ENCODE results near the gene SCAMP3. TPM values are rescaled to one million over a fixed set of nuclear protein-coding genes. Genes with fewer than 3 reads are reported as not detected.
A peak's percentile ranks its signal among the peaks of the same experiment; 100 is the strongest.

Gene SCAMP3
- total RNA-seq (2022): 85.1 and 104 TPM in 2 replicates
- percentile 70 among the genes with signal in this experiment for Bru-seq, nascent RNA
- BruChase-seq, experiment 1, labeled RNA remaining after a 6-hour chase: percentile 93 among the genes with signal in this experiment
- percentile 87 among the genes with signal in this experiment for BruChase-seq, experiment 2, labeled RNA remaining after a 2-hour chase
- long read RNA-seq, transcript SCAMP3-202 (8 exons, 1,537 nt): minor isoform, 42 of 278 reads
- long read RNA-seq, transcript SCAMP3-201 (9 exons, 1,446 nt): major isoform, 155 of 278 reads
- long read RNA-seq, partial matches to known transcripts: 23 of 278 reads
- long read RNA-seq, other reads (novel, unspliced or antisense): 56 of 278 reads

GRCh38 chr1:155261852-155262673, at the start of gene SCAMP3:
Gene SCAMP3 (minus strand): TSS chr1:155262360. CDS start chr1:155262151, 209 bp downstream.
- Mint-ChIP-seq H3K9me3 (ENCODE audit: low read depth, unreplicated experiment) (no peaks in the 10 kb centered on the region), H3K36me3 (ENCODE audit: insufficient read depth, unreplicated experiment) (peaks cover 74% of the 10 kb centered on the region), H3K27ac (ENCODE audit: unreplicated experiment) (peak within 1 kb of the TSS; percentile 97), H3K4me1 (ENCODE audit: low read depth, unreplicated experiment) (peaks cover 28% of the 10 kb centered on the region), H3K27me3 (ENCODE audit: unreplicated experiment) (no peaks in the 10 kb centered on the region), H3K4me3 (ENCODE audit: low read depth, unreplicated experiment) (peak within 1 kb of the TSS; percentile 96)
- TSS peak; percentile 42 for BruUV-seq (replicated peaks)
- CTCF ChIA-PET: interaction anchor here (0.6 to 2.1 kb wide), 8 partner anchors 11 to 171 kb away, joined by 3 to 24 read pairs (median 4); no protein-coding TSS in a partner anchor
- TF ChIP-seq, protein P1, sequence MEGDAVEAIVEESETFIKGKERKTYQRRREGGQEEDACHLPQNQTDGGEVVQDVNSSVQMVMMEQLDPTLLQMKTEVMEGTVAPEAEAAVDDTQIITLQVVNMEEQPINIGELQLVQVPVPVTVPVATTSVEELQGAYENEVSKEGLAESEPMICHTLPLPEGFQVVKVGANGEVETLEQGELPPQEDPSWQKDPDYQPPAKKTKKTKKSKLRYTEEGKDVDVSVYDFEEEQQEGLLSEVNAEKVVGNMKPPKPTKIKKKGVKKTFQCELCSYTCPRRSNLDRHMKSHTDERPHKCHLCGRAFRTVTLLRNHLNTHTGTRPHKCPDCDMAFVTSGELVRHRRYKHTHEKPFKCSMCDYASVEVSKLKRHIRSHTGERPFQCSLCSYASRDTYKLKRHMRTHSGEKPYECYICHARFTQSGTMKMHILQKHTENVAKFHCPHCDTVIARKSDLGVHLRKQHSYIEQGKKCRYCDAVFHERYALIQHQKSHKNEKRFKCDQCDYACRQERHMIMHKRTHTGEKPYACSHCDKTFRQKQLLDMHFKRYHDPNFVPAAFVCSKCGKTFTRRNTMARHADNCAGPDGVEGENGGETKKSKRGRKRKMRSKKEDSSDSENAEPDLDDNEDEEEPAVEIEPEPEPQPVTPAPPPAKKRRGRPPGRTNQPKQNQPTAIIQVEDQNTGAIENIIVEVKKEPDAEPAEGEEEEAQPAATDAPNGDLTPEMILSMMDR (IDR thresholded peaks at IDR 0.05; ENCODE audit: unreplicated experiment): no peak
- intact Hi-C loops (cut with micrococcal nuclease; ENCODE audit: unreplicated experiment): no loop called here
- DNase-seq: peak; percentile 95

GRCh38 chr1:155309423-155310021, 47.4 kb upstream of the SCAMP3 start:
- TF ChIP-seq, protein P1 (IDR thresholded peaks at IDR 0.05; ENCODE audit: unreplicated experiment): no peak
- H3K4me3 Mint-ChIP-seq (ENCODE audit: low read depth, unreplicated experiment): peak overlapping the region; percentile 90
- peaks cover 53% of the 10 kb centered on the region for H3K4me1 Mint-ChIP-seq (ENCODE audit: low read depth, unreplicated experiment)
- H3K27ac Mint-ChIP-seq (ENCODE audit: unreplicated experiment): peak overlapping the region; percentile 97
- H3K27me3 Mint-ChIP-seq (ENCODE audit: unreplicated experiment): no peaks in the 10 kb centered on the region
- no TSS peak for BruUV-seq (replicated peaks)
- intact Hi-C loops (cut with micrococcal nuclease; ENCODE audit: unreplicated experiment): no loop called here
- CTCF ChIA-PET: no interaction called here
- DNase-seq: peak; percentile 74
- no peaks in the 10 kb centered on the region for H3K9me3 Mint-ChIP-seq (ENCODE audit: low read depth, unreplicated experiment)
- peaks cover 63% of the 10 kb centered on the region for H3K36me3 Mint-ChIP-seq (ENCODE audit: insufficient read depth, unreplicated experiment)

DNA sequence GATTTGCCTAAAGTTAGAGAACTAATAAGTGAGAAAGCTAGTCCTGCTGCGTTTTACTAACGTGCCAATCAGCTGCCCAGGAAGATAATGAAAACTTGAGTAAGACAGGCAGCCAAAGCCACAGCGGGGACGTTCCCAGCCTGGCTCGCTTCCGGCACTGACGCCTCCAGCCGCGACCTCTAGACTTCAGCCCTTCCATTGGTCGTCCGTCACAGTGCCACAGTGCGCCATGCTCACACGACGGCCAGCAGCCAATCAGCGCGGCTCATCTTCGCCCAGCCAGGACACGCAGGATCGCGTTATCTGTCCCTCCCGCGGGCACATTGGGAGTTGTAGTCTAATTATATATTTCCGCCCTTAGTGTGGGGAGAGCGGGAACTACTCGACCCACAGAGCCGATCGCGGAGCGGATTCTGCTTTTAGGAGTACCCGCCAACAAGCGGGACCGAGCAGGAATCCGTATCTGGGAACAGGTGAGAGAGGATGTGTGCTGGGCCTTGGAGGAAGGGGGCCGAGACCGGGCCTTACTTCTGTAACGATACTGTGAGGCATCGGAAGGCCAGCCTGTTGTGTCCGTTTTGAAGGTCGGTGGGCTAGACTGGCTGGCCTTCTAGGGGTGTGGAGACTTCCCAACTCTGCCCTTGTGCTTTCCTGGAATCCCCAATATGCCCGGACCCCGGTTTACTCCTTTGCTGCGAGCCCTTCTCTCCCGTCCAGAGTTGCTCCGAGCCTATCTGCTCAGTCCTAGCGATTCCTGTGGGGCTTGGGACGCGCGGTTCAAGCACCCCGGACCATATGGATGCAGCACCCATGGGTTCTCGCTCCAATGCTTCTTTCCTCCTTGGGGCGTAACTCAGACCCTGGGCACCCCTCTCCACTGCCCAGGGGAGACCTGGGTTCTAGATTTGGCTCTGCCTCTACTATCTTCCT, 46.6 kb upstream of the SCAMP3 start, which contains the start of gene FDPS:
Gene FDPS (plus strand): TSS at position 374 of the 930 bp plus-strand sequence. CDS start 924 bp downstream, outside the sequence.
- Mint-ChIP-seq H3K27me3 (ENCODE audit: unreplicated experiment) (no peaks in the 10 kb centered on the region), H3K4me1 (ENCODE audit: low read depth, unreplicated experiment) (peaks cover 60% of the 10 kb centered on the region), H3K36me3 (ENCODE audit: insufficient read depth, unreplicated experiment) (peaks cover 58% of the 10 kb centered on the region), H3K27ac (ENCODE audit: unreplicated experiment) (peak within 1 kb of the TSS; percentile 97), H3K9me3 (ENCODE audit: low read depth, unreplicated experiment) (no peaks in the 10 kb centered on the region), H3K4me3 (ENCODE audit: low read depth, unreplicated experiment) (peak within 1 kb of the TSS; percentile 90)
- TF ChIP-seq, protein P1 (IDR thresholded peaks at IDR 0.05; ENCODE audit: unreplicated experiment): no peak
- intact Hi-C loops (cut with micrococcal nuclease; ENCODE audit: unreplicated experiment): loop anchor here (1.0 kb wide), 1 partner anchor 15 kb away; no protein-coding TSS in a partner anchor
- CTCF ChIA-PET: interaction anchor here (0.7 to 1.9 kb wide), 4 partner anchors 15 to 58 kb away, joined by 3 to 18 read pairs (median 10); partner anchors contain the start of gene CLK2
- TSS peak; percentile 94 for BruUV-seq (replicated peaks)
- DNase-seq: peak; percentile 98

Data from Calu3 (cell line).